Skeletal muscle cell (primary cell): ENCODE data around the gene PPBP.
A peak's percentile ranks its signal among the peaks of the same experiment; 100 is the strongest.
"Not testable (repeated sequence)": the region's sequence is repeated elsewhere in the genome, so short reads cannot be mapped to it uniquely, and the experiment has no call there.

Source experiments
- DNase-seq: peaks from one replicate; pipeline ENCODE4 v3.0.0-alpha.2; 2010; ENCODE audit warnings: low read depth
- H3K4me3 ChIP-seq: 2 replicates; pipeline ENCODE4 v1.5.1; 2011; ENCODE audit warnings: low read depth, mild to moderate bottlenecking, control low read depth, low read length, moderate library complexity

PPBP gene

DNA sequence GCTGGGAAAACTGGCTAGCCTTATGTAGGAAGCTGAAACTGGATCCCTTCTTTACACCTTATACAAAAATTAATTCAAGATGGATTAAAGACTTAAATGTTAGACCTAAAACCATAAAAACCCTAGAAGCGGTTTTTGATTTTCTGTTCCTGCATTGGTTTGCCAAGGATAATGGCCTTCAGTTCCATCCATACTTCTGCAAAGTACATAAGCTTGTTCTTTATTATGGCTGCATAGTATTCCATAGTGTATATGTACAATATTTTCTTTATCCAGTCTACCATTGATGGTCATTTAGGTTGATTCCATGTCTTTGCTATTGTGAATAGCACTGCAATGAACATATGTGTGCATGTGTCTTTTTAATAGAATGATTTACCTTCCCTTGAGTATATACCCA is 28.9 kb downstream of the PPBP start:
- not testable (repeated sequence) for H3K4me3 ChIP-seq, DNase-seq

DNA sequence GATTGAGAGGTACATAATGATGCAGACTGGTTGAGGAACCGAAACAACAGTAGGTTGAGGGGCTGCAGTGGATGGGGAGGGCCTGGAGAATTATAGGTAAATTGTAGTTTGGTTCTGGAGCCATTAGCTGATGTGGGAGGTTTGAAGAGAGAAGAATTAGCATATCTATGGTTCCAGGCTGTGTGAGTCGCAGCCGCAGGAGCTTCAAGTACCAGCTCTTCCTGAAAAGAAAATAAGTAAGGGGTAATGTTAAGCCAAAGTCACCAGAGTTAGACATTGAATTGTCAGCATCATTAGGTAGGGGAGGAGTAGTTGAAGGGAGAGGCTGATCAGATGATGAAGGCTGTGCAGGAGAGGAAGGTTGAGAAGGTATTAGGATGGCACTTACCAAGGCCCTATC is 35.6 kb downstream of the PPBP start:
- H3K4me3 ChIP-seq, result no peak overlapping the region
- no peak for DNase-seq

DNA sequence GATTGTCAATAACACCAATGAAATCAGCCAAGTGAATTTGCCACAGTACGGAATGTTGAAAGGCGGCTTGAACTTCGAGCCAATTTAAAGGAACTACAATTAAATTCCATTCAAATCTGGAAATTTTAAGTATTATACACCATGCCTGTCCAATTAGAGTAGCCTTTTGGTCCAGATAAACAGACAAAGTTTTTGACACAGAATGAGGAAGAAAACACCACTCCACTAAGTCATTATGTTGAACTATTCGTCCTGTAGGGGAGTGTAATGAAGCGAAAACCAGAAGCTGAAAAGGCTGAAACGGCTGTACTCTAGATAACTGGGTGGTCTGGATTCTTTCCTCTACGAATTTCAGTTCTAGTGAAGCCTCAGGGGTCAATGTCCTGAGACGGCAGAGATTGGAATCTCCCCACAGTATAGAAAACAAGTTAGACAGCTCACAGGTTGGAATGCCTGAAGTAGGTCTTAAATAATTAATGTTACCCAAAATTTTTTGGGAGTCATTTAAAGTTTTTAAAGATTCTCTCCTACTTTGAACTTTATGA is 37.5 kb downstream of the PPBP start:
- DNase-seq, H3K4me3 ChIP-seq: not testable (repeated sequence)

GRCh38 chr4:73948990-73949706 is 38.8 kb downstream of the PPBP start:
- no peak for DNase-seq
- H3K4me3 ChIP-seq, result no peak overlapping the region

DNA sequence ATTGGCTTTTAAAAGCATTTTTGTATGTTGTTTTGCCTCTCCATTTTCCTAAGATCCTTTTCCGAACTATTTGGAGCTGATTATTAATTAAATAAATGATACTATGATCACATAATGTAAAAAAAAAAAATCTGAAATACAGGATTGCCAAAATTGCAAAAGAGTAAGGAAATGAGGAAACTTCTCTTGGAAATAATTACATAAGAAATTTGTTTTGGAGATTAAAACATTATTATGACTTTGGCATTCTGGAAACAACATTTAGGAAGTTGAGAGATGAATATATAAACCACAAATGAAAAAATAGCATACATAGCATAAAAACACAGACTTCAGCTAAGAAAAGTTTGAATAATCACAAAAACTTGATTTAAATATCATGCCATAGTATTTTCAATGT is 39.7 kb downstream of the PPBP start:
- no peak for DNase-seq

DNA sequence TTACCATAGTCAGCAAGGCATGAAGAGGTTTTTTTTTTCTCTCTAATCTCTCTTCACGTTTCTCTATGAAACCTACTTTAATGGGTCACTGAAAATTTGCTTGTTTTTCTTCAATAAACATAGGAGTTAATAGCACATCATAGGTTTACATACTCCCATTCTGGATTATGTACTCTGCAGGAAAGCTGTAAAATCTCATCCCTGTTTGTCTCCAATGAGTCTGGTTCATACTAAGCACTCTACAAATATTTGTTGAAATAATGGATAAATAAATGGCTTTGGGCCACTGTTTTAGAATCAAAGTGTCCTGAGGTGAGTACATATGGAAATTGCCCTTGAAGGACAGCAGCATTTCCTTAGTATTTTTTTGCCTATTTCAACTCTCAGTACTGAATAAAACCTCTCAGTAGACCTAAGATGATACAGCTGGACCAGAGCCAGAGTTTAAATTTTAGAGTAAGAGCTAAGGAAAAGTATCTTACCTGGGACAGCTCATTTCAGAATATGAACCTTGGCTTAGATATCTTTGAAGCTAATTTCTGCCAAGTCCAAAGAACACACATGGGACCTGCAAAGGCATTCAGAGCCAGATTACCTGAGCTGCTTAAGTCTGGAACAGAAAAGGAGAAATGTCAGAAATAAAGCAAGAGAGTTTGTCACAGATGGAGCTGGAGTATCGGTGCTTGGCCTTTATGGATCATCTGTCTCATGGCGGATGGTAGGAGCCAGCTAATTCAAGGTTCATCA is 40.6 kb downstream of the PPBP start:
- H3K4me3 ChIP-seq, result no peak overlapping the region
- DNase-seq, result no peak

More for the DNA sequence above, 39.7 kb downstream of the PPBP start:
- no peak overlapping the region for H3K4me3 ChIP-seq

GRCh38 chr4:73945674-73946449 is 42.1 kb downstream of the PPBP start:
- DNase-seq, result no peak
- H3K4me3 ChIP-seq, result no peak overlapping the region

DNA sequence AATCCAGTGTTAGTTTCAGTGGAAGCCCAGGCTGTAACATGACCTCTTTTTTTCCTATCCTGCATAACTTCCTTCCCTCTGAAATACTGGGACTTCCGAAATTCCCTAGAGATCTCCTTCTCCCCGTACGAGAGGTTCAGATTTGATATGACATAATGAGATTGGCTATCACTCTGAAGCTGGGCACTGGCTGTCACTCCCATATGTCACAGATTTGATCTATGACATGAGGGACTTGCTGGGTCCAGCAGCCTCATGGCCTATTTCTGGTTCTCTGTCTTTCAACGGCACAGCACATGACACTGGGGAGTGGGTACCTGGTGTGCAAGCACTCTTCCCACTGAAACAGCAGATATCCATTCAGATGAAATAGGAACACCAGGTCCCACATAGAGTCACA is 42.9 kb downstream of the PPBP start:
- DNase-seq, result no peak
- H3K4me3 ChIP-seq, result no peak overlapping the region

GRCh38 chr4:73944061-73944875 is 43.7 kb downstream of the PPBP start:
- DNase-seq, result no peak
- H3K4me3 ChIP-seq, result peak overlapping the region; percentile 48

DNA sequence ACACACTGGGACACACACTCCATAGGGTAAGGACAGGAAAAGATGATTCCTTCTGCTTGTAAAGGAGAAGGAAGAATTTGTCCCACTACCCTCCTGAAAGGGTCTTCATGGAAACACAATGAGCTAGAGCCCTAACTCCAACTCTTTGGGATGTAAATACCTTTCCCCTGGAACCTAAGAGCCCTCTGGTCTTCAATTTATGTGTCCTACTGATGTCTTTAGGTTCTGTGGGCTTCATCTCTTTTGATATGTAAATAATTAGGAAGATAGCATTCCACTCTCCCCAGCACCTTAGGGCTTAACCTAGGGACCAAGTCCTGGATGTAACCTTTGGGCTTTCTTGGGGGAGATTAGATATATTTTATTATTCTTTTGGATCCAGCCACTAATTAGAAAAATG is 44.4 kb downstream of the PPBP start:
- DNase-seq, result no peak
- no peak overlapping the region for H3K4me3 ChIP-seq

- H3K4me3 ChIP-seq, result no peak overlapping the region
- DNase-seq, result no peak
Measured at GRCh38 chr4:73936969-73937368, 51.0 kb downstream of the PPBP start.
